Kidney (tissue), 14 donors: ENCODE data around the gene FAM83F. TPM values are rescaled to one million over a fixed set of nuclear protein-coding genes. Genes with fewer than 3 reads are reported as not detected.
A peak's percentile ranks its signal among the peaks of the same experiment; 100 is the strongest.

Source experiments
- DNase-seq, 5 donors: peaks; one replicate each; pipeline ENCODE4 v3.0.0-alpha.2; 2013 to 2020
- FAIRE-seq: peaks from 2 replicates; lab custom pipeline; 2012; peaks lifted over from hg19 to GRCh38; lab: Jason Lieb, UNC
- H3K27ac ChIP-seq, 2 donors: one replicate each; pipeline ENCODE4 v1.7.0; 2013; ENCODE audit warnings: low read depth in 2 of 2, low read length in 2 of 2, inconsistent platforms in 1 of 2
- H3K27me3 ChIP-seq: one replicate; pipeline ENCODE4 v1.7.1; 2013; ENCODE audit warnings: low read length, inconsistent platforms; ENCODE audit not compliant: control insufficient read depth, insufficient read depth
- H3K36me3 ChIP-seq, 3 donors: one replicate each; pipeline versions ENCODE4 v1.7.0 to v1.7.1; 2013; ENCODE audit warnings: low read length in 3 of 3, control low read depth in 1 of 3, inconsistent platforms in 1 of 3; ENCODE audit not compliant: insufficient read depth in 3 of 3, control insufficient read depth in 2 of 3
- H3K4me1 ChIP-seq, 3 donors: one replicate each; pipeline versions ENCODE4 v1.7.0 to v1.7.1; 2013; ENCODE audit warnings: low read length in 3 of 3, inconsistent platforms in 1 of 3, low read depth in 1 of 3; ENCODE audit not compliant: control insufficient read depth in 2 of 3, insufficient read depth in 2 of 3
- H3K4me3 ChIP-seq, 3 donors: one replicate each; pipeline versions ENCODE4 v1.7.0 to v1.8.1; 2013; ENCODE audit warnings: low read length in 3 of 3, control low read depth in 1 of 3, inconsistent platforms in 1 of 3
- H3K9ac ChIP-seq, 3 donors: one replicate each; pipeline versions ENCODE4 v1.7.0 to v1.7.1; 2013; ENCODE audit warnings: low read length in 3 of 3, control low read depth in 1 of 3, inconsistent platforms in 1 of 3
- H3K9me3 ChIP-seq, 3 donors: one replicate each; pipeline versions ENCODE4 v1.7.0 to v1.7.1; 2013; ENCODE audit warnings: low read length in 3 of 3, control low read depth in 1 of 3, inconsistent platforms in 1 of 3; ENCODE audit not compliant: control insufficient read depth in 2 of 3, insufficient read depth in 1 of 3
- CTCF ChIP-seq: IDR thresholded peaks from 3 replicates; pipeline ENCODE4 v1.5.1; 2012; ENCODE audit warnings: mild to moderate bottlenecking, moderate library complexity, borderline replicate concordance; ENCODE audit not compliant: insufficient read depth; ENCODE audit errors: extremely low read depth
- intact Hi-C: fragments of 100-400 bp; cut with DNase I; formaldehyde crosslinking; loops from one replicate; pipeline ENCODE4 v1.11.1; 2022
- polyA plus RNA-seq: library from polyadenylated mRNA; stranded (reverse); fragments of 350-450 nt; fragmentation: Illumina TruSeq; extraction: RNeasy Lipid Tissue Mini Kit (QIAGEN cat#74804); gene quantifications from one replicate; pipeline ENCODE4 v1.2.3, GENCODE V29; 2014; ENCODE audit warnings: low read depth, low replicate concordance; ENCODE audit not compliant: insufficient read depth
- total RNA-seq: library from RNA; stranded (reverse); fragmentation: NEBNext Ultra II Directional; extraction: Animal tissue kit (Norgen Biotek cat#: 25700); gene quantifications from one replicate; pipeline ENCODE4 v1.2.1, GENCODE V29; 2021
- donor health status: control.
- donor health status: control.
- donor health status: control.
- donor health status: control.
- donor health status: control.
- donor health status: DM: yes; HTN: yes; CAD: no.
- donor health status: Normal renal cell carcinoma (clear cell type).

FAM83F gene
- total and polyA plus RNA-seq, 2 donors from 2014 or later = 6.8 to 13.1 TPM

- no peaks in the 10 kb centered on the region for H3K27me3 ChIP-seq
- no peak for FAIRE-seq
- no peak overlapping the region for H3K27ac ChIP-seq
- no peak for TF ChIP-seq CTCF
- no peak overlapping the region for H3K9ac ChIP-seq
- no peak overlapping the region for H3K4me3 ChIP-seq
- intact Hi-C loops = no loop called here
- H3K9me3 ChIP-seq = no peaks in the 10 kb centered on the region
- no peaks in the 10 kb centered on the region for H3K36me3 ChIP-seq
- no peak for DNase-seq
- peaks cover 0 to 31% (median 5%) of the 10 kb centered on the region in 3 donors for H3K4me1 ChIP-seq
Observed at GRCh38 chr22:40077646-40078016, 82.9 kb downstream of the FAM83F start.

GRCh38 chr22:40081662-40082061, 86.9 kb downstream of the FAM83F start:
- DNase-seq (no peak), FAIRE-seq (no peak)
- Histone ChIP-seq H3K4me1 (peaks cover 0 to 36% (median 25%) of the 10 kb centered on the region in 3 donors), H3K9me3 (no peaks in the 10 kb centered on the region), H3K9ac (no peak overlapping the region), H3K27me3 (no peaks in the 10 kb centered on the region), H3K4me3 (no peak overlapping the region), H3K36me3 (no peaks in the 10 kb centered on the region), H3K27ac (no peak overlapping the region)
- TF ChIP-seq CTCF = no peak
- intact Hi-C loops = no loop called here

GRCh38 chr22:40082184-40082583, 87.4 kb downstream of the FAM83F start:
- DNase-seq (no peak), FAIRE-seq (no peak)
- Histone ChIP-seq H3K9ac (no peak overlapping the region), H3K36me3 (no peaks in the 10 kb centered on the region), H3K4me1 (peaks cover 0 to 31% (median 25%) of the 10 kb centered on the region in 3 donors), H3K9me3 (no peaks in the 10 kb centered on the region), H3K27me3 (no peaks in the 10 kb centered on the region), H3K4me3 (no peak overlapping the region), H3K27ac (no peak overlapping the region)
- no peak for TF ChIP-seq CTCF
- intact Hi-C loops = no loop called here

- DNase-seq (peak in 1 of 5 donors; percentile 7), FAIRE-seq (peak; percentile 15)
- H3K27me3 ChIP-seq = no peaks in the 10 kb centered on the region
- no peaks in the 10 kb centered on the region for H3K36me3 ChIP-seq
- TF ChIP-seq CTCF = no peak
- H3K9ac ChIP-seq = no peak overlapping the region
- intact Hi-C loops = no loop called here
- no peaks in the 10 kb centered on the region for H3K9me3 ChIP-seq
- peak overlapping the region in 2 of 3 donors; percentile 16 to 19 for H3K4me3 ChIP-seq
- peaks cover 0 to 31% (median 27%) of the 10 kb centered on the region in 3 donors for H3K4me1 ChIP-seq
- H3K27ac ChIP-seq = peak overlapping the region in 1 of 2 donors; percentile 45
Observed at GRCh38 chr22:40083794-40084193, 89.0 kb downstream of the FAM83F start.
